ENCODE data around the gene MRPL14. TPM values are rescaled to one million over a fixed set of nuclear protein-coding genes. Genes with fewer than 3 reads are reported as not detected.

The MRPL14 gene
- total and polyA plus RNA-seq, 9 of the 15 experiments (the other 6 are each of a cell fraction or from before 2014, with no cell fraction given): 126 to 424 (median 165) TPM

GRCh38 chr6:44065443-44066140 is 61.7 kb downstream of the MRPL14 start (continued):
- TF ChIP-seq TSC22D4 (tag; IDR thresholded peaks at IDR 0.05) (no peak), TFAM (CRISPR knock-in tag; conservative IDR thresholded peaks at IDR 0.05) (no peak), ZNF766 (CRISPR knock-in tag; conservative IDR thresholded peaks at IDR 0.05) (no peak), RBM15 (IDR thresholded peaks at IDR 0.05; ENCODE audit: insufficient read depth, low read length) (no peak), POLR3G (IDR thresholded peaks at IDR 0.05; ENCODE audit: extremely low read depth, insufficient read length, insufficient replicate concordance) (no peak), CBX1 (IDR thresholded peaks at IDR 0.05; ENCODE audit: low read depth) (no peak), MEF2D (tag; conservative IDR thresholded peaks at IDR 0.05; ENCODE audit: low read depth) (no peak), SRF (CRISPR knock-in tag; IDR thresholded peaks at IDR 0.05) (no peak), ZNF592 (IDR thresholded peaks at IDR 0.05) (peak; percentile 56)
- TF ChIP-seq, protein P1, sequence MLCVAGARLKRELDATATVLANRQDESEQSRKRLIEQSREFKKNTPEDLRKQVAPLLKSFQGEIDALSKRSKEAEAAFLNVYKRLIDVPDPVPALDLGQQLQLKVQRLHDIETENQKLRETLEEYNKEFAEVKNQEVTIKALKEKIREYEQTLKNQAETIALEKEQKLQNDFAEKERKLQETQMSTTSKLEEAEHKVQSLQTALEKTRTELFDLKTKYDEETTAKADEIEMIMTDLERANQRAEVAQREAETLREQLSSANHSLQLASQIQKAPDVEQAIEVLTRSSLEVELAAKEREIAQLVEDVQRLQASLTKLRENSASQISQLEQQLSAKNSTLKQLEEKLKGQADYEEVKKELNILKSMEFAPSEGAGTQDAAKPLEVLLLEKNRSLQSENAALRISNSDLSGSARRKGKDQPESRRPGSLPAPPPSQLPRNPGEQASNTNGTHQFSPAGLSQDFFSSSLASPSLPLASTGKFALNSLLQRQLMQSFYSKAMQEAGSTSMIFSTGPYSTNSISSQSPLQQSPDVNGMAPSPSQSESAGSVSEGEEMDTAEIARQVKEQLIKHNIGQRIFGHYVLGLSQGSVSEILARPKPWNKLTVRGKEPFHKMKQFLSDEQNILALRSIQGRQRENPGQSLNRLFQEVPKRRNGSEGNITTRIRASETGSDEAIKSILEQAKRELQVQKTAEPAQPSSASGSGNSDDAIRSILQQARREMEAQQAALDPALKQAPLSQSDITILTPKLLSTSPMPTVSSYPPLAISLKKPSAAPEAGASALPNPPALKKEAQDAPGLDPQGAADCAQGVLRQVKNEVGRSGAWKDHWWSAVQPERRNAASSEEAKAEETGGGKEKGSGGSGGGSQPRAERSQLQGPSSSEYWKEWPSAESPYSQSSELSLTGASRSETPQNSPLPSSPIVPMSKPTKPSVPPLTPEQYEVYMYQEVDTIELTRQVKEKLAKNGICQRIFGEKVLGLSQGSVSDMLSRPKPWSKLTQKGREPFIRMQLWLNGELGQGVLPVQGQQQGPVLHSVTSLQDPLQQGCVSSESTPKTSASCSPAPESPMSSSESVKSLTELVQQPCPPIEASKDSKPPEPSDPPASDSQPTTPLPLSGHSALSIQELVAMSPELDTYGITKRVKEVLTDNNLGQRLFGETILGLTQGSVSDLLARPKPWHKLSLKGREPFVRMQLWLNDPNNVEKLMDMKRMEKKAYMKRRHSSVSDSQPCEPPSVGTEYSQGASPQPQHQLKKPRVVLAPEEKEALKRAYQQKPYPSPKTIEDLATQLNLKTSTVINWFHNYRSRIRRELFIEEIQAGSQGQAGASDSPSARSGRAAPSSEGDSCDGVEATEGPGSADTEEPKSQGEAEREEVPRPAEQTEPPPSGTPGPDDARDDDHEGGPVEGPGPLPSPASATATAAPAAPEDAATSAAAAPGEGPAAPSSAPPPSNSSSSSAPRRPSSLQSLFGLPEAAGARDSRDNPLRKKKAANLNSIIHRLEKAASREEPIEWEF (CRISPR knock-in tag; IDR thresholded peaks at IDR 0.05): no peak

Measured in K562 (cell line).